ENCODE data around the gene OR52I1. TPM values are rescaled to one million over a fixed set of nuclear protein-coding genes. Genes with fewer than 3 reads are reported as not detected.

The OR52I1 gene
- polyA plus RNA-seq, 1 donor from 2014 or later = not detected

DNA sequence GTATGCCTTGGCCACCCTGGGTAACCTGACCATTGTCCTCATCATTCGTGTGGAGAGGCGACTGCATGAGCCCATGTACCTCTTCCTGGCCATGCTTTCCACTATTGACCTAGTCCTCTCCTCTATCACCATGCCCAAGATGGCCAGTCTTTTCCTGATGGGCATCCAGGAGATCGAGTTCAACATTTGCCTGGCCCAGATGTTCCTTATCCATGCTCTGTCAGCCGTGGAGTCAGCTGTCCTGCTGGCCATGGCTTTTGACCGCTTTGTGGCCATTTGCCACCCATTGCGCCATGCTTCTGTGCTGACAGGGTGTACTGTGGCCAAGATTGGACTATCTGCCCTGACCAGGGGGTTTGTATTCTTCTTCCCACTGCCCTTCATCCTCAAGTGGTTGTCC is 46.1 kb downstream of the OR52I1 start:
- TF ChIP-seq TAF1 (IDR thresholded peaks at IDR 0.05; ENCODE audit: low read depth) (no peak), EP300 (conservative IDR thresholded peaks at IDR 0.05; ENCODE audit: poor library complexity, severe bottlenecking) (no peak), RAD21 (conservative IDR thresholded peaks at IDR 0.05) (no peak), POLR2AphosphoS5 (IDR thresholded peaks at IDR 0.05) (no peak), EZH2 (IDR thresholded peaks at IDR 0.05; ENCODE audit: borderline replicate concordance, insufficient read depth, low read length, poor library complexity, severe bottlenecking) (no peak), SMC3 (conservative IDR thresholded peaks at IDR 0.05; ENCODE audit: poor library complexity) (no peak), MXI1 (conservative IDR thresholded peaks at IDR 0.05; ENCODE audit: poor library complexity, severe bottlenecking) (no peak)
- TF ChIP-seq, protein P1, sequence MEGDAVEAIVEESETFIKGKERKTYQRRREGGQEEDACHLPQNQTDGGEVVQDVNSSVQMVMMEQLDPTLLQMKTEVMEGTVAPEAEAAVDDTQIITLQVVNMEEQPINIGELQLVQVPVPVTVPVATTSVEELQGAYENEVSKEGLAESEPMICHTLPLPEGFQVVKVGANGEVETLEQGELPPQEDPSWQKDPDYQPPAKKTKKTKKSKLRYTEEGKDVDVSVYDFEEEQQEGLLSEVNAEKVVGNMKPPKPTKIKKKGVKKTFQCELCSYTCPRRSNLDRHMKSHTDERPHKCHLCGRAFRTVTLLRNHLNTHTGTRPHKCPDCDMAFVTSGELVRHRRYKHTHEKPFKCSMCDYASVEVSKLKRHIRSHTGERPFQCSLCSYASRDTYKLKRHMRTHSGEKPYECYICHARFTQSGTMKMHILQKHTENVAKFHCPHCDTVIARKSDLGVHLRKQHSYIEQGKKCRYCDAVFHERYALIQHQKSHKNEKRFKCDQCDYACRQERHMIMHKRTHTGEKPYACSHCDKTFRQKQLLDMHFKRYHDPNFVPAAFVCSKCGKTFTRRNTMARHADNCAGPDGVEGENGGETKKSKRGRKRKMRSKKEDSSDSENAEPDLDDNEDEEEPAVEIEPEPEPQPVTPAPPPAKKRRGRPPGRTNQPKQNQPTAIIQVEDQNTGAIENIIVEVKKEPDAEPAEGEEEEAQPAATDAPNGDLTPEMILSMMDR (IDR thresholded peaks at IDR 0.05; ENCODE audit: poor library complexity, severe bottlenecking) = no peak
- TF ChIP-seq, protein P2, sequence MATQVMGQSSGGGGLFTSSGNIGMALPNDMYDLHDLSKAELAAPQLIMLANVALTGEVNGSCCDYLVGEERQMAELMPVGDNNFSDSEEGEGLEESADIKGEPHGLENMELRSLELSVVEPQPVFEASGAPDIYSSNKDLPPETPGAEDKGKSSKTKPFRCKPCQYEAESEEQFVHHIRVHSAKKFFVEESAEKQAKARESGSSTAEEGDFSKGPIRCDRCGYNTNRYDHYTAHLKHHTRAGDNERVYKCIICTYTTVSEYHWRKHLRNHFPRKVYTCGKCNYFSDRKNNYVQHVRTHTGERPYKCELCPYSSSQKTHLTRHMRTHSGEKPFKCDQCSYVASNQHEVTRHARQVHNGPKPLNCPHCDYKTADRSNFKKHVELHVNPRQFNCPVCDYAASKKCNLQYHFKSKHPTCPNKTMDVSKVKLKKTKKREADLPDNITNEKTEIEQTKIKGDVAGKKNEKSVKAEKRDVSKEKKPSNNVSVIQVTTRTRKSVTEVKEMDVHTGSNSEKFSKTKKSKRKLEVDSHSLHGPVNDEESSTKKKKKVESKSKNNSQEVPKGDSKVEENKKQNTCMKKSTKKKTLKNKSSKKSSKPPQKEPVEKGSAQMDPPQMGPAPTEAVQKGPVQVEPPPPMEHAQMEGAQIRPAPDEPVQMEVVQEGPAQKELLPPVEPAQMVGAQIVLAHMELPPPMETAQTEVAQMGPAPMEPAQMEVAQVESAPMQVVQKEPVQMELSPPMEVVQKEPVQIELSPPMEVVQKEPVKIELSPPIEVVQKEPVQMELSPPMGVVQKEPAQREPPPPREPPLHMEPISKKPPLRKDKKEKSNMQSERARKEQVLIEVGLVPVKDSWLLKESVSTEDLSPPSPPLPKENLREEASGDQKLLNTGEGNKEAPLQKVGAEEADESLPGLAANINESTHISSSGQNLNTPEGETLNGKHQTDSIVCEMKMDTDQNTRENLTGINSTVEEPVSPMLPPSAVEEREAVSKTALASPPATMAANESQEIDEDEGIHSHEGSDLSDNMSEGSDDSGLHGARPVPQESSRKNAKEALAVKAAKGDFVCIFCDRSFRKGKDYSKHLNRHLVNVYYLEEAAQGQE (IDR thresholded peaks at IDR 0.05; ENCODE audit: borderline replicate concordance) = no peak
- Histone ChIP-seq H3K9ac (ENCODE audit: low read length) (no peak overlapping the region), H3K9me2 (ENCODE audit: insufficient read depth, low read length) (no peaks in the 10 kb centered on the region), H3K9me3 (ENCODE audit: low read length) (no peaks in the 10 kb centered on the region), H2AFZ (ENCODE audit: low read depth, low read length) (no peak overlapping the region), H3K4me3 (ENCODE audit: low read length) (no peak overlapping the region), H3K27me3 (ENCODE audit: insufficient read depth, low read depth, low read length) (no peaks in the 10 kb centered on the region), H3K79me2 (replicated peaks; ENCODE audit: insufficient read depth, low read length) (no peaks in the 10 kb centered on the region), H3F3A (ENCODE audit: insufficient read depth, low read length, poor library complexity, severe bottlenecking) (no peaks in the 10 kb centered on the region), H3K27ac (ENCODE audit: low read length) (no peak overlapping the region), H4K20me1 (ENCODE audit: insufficient read depth) (no peaks in the 10 kb centered on the region), H3K36me3 (ENCODE audit: insufficient read depth, low read length) (no peaks in the 10 kb centered on the region), H3K4me2 (ENCODE audit: low read length) (no peak overlapping the region)

DNA sequence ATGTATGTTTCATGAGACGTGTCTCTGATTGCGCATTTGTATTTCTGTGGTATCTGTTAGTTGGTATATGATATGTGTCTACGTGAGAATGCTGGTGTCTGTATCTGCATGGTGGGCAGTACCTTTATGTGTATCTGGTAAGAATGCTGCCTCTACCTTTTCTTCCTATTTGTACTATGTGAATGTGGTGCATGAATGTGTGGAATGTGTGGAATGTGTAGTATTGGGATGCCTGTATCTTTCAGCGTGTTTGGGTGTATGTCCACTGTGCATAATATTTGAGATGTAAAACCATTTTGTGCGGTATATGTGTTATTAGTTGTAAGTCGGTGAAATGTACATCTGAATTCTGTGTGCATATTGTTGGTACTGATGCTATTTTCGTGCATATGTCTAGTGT is 47.7 kb downstream of the OR52I1 start:
- no peaks in the 10 kb centered on the region for H3K79me2 ChIP-seq (replicated peaks; ENCODE audit: insufficient read depth, low read length)
- H3K27me3 ChIP-seq (ENCODE audit: insufficient read depth, low read depth, low read length) = no peaks in the 10 kb centered on the region
- no peak overlapping the region for H3K9ac ChIP-seq (ENCODE audit: low read length)
- H3K4me2 ChIP-seq (ENCODE audit: low read length) = no peak overlapping the region
- no peaks in the 10 kb centered on the region for H3K36me3 ChIP-seq (ENCODE audit: insufficient read depth, low read length)
- TF ChIP-seq SMC3 (conservative IDR thresholded peaks at IDR 0.05; ENCODE audit: poor library complexity) (no peak), TAF1 (IDR thresholded peaks at IDR 0.05; ENCODE audit: low read depth) (no peak), EP300 (conservative IDR thresholded peaks at IDR 0.05; ENCODE audit: poor library complexity, severe bottlenecking) (no peak), POLR2AphosphoS5 (IDR thresholded peaks at IDR 0.05) (no peak), EZH2 (IDR thresholded peaks at IDR 0.05; ENCODE audit: borderline replicate concordance, insufficient read depth, low read length, poor library complexity, severe bottlenecking) (no peak), MXI1 (conservative IDR thresholded peaks at IDR 0.05; ENCODE audit: poor library complexity, severe bottlenecking) (no peak), RAD21 (conservative IDR thresholded peaks at IDR 0.05) (no peak)
- TF ChIP-seq, protein P1 (IDR thresholded peaks at IDR 0.05; ENCODE audit: poor library complexity, severe bottlenecking) = no peak
- TF ChIP-seq, protein P2 (IDR thresholded peaks at IDR 0.05; ENCODE audit: borderline replicate concordance) = no peak
- H2AFZ ChIP-seq (ENCODE audit: low read depth, low read length) = no peak overlapping the region
- H3K27ac ChIP-seq (ENCODE audit: low read length) = no peak overlapping the region
- H3F3A ChIP-seq (ENCODE audit: insufficient read depth, low read length, poor library complexity, severe bottlenecking) = no peaks in the 10 kb centered on the region
- H3K4me3 ChIP-seq (ENCODE audit: low read length) = no peak overlapping the region
- no peaks in the 10 kb centered on the region for H3K9me3 ChIP-seq (ENCODE audit: low read length)
- no peaks in the 10 kb centered on the region for H4K20me1 ChIP-seq (ENCODE audit: insufficient read depth)
- H3K9me2 ChIP-seq (ENCODE audit: insufficient read depth, low read length) = no peaks in the 10 kb centered on the region

Measured in neural cell (in vitro differentiated cells).